ENCODE results near the gene HOXB5. TPM values are rescaled to one million over a fixed set of nuclear protein-coding genes. Genes with fewer than 3 reads are reported as not detected.

The HOXB5 gene
- total RNA-seq, 4 donors from 2014 or later: 0.72 to 3.3 (median 1.4) TPM

- ATAC-seq (ENCODE audit: low FRiP score) (no peak), DNase-seq (ENCODE audit: low spot score) (no peak)
- no peak for TF ChIP-seq CTCF (IDR thresholded peaks at IDR 0.05)
Measured at GRCh38 chr17:48563867-48564187, 29.8 kb downstream of the HOXB5 start.

DNA sequence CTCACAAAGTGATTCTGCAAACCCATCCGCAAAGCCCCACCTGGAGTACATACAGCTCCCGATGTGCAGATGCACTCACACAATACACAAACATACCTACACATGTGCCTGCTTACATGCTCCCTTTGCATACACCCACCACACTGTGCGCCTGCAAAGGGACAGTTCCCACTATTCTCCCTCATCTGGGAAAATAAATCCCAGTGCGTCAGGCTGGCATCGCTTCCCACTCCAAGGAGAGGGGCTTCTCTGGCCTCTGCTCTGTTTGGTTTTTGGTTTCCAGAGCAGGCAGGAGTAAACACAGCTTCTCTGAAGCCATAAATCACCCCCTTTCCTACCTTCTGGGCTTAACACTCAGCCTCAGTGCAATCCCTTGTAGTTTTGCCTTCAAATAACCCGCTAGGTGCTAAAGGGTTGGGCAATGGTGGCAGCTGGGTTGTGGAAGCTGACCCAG, 30.2 kb downstream of the HOXB5 start:
- DNase-seq (ENCODE audit: low spot score) (no peak), ATAC-seq (ENCODE audit: low FRiP score) (no peak)
- TF ChIP-seq CTCF (IDR thresholded peaks at IDR 0.05): no peak

DNA sequence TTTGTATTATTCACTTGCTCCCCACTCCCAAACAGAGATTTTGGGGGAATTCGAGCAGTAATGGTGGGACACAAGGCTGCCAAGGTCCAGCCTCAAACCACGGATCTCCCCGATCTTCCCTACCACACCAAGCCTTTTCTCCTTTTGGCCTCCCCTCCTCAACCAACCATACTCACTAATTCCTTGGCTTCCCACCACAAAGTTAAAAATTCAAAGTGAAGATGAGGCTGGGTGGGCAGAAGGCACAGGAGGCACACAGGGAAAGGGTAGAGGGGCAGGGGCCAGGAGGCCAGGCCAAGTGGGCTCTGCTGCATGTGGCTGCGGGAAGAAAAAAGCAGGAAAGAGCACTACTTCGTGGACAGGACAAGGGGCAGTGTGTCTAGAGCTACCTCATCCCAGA, 30.6 kb downstream of the HOXB5 start:
- ATAC-seq (ENCODE audit: low FRiP score) (no peak), DNase-seq (ENCODE audit: low spot score) (no peak)
- no peak for TF ChIP-seq CTCF (IDR thresholded peaks at IDR 0.05)

DNA sequence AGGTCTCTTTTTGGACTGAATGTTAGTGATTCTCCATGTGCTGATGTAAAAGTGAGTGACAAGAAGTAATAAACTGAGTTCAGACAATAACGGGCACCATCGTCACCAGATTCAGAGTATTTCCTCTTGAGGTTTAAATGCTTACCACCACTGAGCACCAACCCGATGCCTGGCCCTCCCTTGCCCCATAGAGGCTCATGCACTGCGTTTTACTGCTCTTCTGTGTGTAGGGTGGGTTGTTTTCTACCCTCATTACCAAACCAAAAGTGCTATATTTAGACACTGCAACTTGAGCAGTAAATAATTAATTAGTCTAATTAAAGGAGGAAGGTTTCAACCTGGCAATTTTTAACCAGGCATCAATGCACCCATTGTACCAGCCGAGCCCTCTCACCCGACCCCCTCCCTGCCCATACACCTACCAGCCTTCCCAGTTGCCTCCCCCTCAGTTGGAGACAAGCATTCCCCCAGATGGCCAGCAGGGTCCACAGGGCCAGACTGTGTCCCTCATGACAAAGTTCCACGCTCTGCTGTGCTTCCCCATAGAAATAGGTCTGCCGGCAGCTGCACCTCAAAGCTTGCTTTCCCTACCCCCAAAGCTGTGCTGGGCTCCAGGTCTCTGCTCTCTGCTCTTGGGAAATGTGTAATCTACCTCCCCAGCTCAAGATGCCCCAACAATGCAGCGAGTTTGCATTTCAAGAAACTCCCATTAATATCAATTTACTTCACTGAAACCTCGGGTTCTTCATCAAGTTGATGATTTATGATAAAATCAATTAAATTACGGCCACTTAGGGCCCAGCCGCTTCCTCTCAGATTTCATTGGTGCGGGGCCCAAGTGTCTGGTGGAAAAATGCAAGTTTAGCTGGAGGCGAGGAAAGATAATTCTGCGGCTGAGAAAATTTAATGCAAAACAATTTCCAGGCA, 31.4 kb downstream of the HOXB5 start:
- no peak for ATAC-seq (ENCODE audit: low FRiP score)
- no peak for DNase-seq (ENCODE audit: low spot score)

DNA sequence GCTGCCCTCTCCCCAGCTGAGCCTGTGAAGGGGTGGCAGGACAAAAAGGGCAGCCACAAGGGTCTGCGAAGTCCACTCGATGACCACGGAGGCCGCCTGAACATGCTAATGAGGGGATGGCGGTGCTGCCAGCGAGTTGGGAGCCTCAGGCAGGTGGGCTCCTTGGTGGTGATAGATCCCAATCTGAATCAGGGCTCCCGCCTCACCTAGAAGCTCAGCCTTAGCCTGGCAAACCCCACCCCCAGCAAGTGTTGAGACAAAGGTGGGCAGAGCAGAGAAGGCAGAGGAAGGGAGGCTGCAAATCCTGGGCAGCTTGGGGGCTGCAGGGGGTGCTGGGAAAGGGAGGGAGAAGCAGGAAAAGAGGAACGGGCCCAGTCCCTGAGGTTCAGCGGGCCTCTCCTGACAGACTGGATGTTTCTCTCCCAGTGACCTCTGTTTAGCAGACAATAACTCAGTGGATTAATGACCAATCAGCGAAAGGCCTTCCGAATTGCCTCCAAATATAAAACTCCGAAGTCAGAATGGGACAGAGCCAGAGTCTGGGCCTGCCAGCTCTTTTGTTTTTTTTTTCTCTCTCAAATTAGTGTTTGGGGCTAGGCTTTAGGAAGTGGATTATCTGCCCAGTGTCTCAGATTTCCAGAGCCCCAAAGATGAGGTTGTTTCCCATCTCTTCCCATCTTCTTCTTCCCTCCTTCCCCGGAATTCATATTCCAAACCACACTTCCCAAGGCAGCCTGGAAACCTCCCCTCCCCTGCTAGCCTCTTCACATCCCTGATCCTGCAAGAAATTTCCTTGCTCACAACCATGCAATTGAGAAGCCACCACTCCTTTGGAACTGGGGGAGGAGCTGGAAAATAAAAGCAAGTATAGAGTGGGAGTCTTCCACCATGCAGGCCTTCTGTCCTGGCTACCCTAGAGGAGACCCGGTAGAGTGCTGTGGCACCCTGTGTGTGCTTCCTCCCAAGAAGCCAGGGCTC, 33.5 kb downstream of the HOXB5 start:
- TF ChIP-seq CTCF (IDR thresholded peaks at IDR 0.05): no peak
- no peak for DNase-seq (ENCODE audit: low spot score)
- no peak for ATAC-seq (ENCODE audit: low FRiP score)

More for the DNA sequence above, 31.4 kb downstream of the HOXB5 start:
- no peak for TF ChIP-seq CTCF (IDR thresholded peaks at IDR 0.05)

DNA sequence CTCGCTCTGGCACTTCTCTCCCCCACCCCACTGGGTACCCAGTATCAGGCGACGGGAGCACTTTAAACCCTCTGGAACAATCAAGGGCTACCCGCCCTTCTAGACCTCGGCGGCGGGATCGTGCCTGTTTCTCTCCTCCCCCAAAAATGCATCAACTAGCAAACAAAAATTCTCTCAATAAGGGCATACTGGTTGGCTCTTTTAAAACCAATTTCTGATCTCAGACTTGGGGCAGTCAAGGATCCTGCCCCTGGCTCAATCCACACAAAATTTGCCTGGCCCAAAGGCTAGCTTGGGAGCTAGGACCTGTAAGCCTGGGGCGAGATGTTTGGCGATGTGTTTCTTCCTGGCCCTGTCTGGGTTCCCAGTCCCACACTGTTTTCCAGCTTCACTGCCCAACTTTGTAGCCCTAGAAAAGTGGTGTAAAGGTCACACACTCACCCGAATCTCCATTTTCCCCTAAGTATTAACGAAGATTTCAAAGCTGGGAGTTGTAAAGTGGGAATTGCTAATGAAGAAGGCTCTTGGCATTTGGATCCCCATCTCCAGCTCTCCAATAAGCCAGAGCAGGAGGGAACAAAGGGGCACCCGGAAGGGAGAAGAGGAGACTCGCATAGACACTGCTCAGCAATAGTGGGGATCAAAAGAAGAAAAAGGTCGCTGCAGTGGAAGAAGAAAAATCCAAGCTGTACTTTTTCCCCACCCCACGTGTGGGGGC, 34.3 kb downstream of the HOXB5 start:
- DNase-seq (ENCODE audit: low spot score) (no peak), ATAC-seq (ENCODE audit: low FRiP score) (no peak)
- TF ChIP-seq CTCF (IDR thresholded peaks at IDR 0.05): no peak

All from omental fat pad (tissue), 4 donors.